ENCODE results near the gene RPS27A. TPM values are rescaled to one million over a fixed set of nuclear protein-coding genes. Genes with fewer than 3 reads are reported as not detected.
A peak's percentile ranks its signal among the peaks of the same experiment; 100 is the strongest.
"Not testable (repeated sequence)": the region's sequence is repeated elsewhere in the genome, so short reads cannot be mapped to it uniquely, and the experiment has no call there.

Gene RPS27A
- total and polyA plus RNA-seq, 2 donors (not counting 3 experiments of a cell fraction or from before 2014, with no cell fraction given), result 926 to 1,136 TPM

DNA sequence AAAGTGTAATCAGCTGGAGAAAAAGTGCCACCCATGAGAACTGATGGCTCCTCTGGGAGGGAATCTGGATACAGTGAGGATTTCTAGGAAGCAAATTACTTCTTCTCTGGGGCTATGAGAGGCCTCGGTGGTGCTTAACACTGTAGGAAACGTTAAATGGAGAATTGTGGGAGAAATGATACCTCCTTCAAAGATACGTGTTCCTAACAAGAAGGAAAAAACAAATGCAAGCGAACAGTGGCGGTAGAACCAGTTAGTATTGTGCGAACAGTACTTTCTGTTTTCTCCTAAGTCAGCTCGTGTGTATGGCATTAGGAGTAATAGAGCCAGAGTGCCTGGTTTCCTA, 37.1 kb downstream of the RPS27A start:
- BruUV-seq (replicated peaks), result TSS peak; percentile 78
- Histone ChIP-seq H3K36me3 (ENCODE audit: control insufficient read depth in 2 of 2, extremely low read depth in 1 of 2, insufficient read depth in 2 of 2, low read length in 2 of 2) (no peaks in the 10 kb centered on the region), H3K9me3 (replicated peaks; ENCODE audit: control insufficient read depth, insufficient read depth, low read length) (no peaks in the 10 kb centered on the region), H3K4me2 (ENCODE audit: insufficient read depth, low read length) (peak overlapping the region; percentile 92), H2AFZ (ENCODE audit: low read depth, low read length) (peak overlapping the region; percentile 92), H3K4me3 (replicated peaks in 1 of 3; ENCODE audit: insufficient read depth in 1 of 3, low read depth in 1 of 3, low read length in 3 of 3) (peak overlapping the region; percentile 13 to 78 (median 58)), H3K9me1 (replicated peaks; ENCODE audit: control insufficient read depth, extremely low read depth, insufficient read depth, low read length) (no peaks in the 10 kb centered on the region), H3K27ac (ENCODE audit: insufficient read depth, low read depth, low read length) (peak overlapping the region; percentile 7), H3K9ac (replicated peaks; ENCODE audit: extremely low read depth, insufficient read depth, low read length) (peak overlapping the region; percentile 63), H3K79me2 (ENCODE audit: control insufficient read depth, insufficient read depth, low read length) (no peaks in the 10 kb centered on the region), H4K20me1 (replicated peaks; ENCODE audit: control insufficient read depth, extremely low read depth, insufficient read depth, low read length) (no peaks in the 10 kb centered on the region), H3K4me1 (ENCODE audit: control insufficient read depth, extremely low read depth, insufficient read depth, low read length) (peaks cover 10% of the 10 kb centered on the region), H3K27me3 (ENCODE audit: control insufficient read depth in 2 of 2, insufficient read depth in 2 of 2, low read length in 2 of 2) (no peaks in the 10 kb centered on the region)
- ChIA-PET CTCF (interaction anchor here (1.3 to 1.4 kb wide), 2 partner anchors 16 to 162 kb away, joined by 4 to 6 read pairs; no protein-coding TSS in a partner anchor), POLR2A (interaction anchor here (0.7 kb wide), 1 partner anchor 132 kb away, joined by 6 read pairs; no protein-coding TSS in a partner anchor)
- dilution Hi-C loops (cut with MboI; ENCODE audit: extremely low pct_ligation_motif_present, low sequenced_read_pairs), result no loop called here
- TF ChIP-seq JUN (IDR thresholded peaks at IDR 0.05; ENCODE audit: borderline replicate concordance, insufficient read depth, insufficient read length, low read depth) (no peak), EZH2 (IDR thresholded peaks at IDR 0.05; ENCODE audit: borderline replicate concordance, low read depth, low read length, severe bottlenecking) (no peak), POLR2AphosphoS5 (IDR thresholded peaks at IDR 0.05; ENCODE audit: insufficient read depth, low read depth, low read length) (no peak), POLR2A (IDR thresholded peaks at IDR 0.05; ENCODE audit: low read depth, low read length) (no peak), GATA2 (IDR thresholded peaks at IDR 0.05; ENCODE audit: insufficient read depth, insufficient read length, low read depth, low read length) (no peak), MYC (IDR thresholded peaks at IDR 0.05; ENCODE audit: low read depth, low read length) (no peak), FOS (IDR thresholded peaks at IDR 0.05; ENCODE audit: borderline replicate concordance, insufficient read depth, low read length) (no peak)
- TF ChIP-seq, protein P1, sequence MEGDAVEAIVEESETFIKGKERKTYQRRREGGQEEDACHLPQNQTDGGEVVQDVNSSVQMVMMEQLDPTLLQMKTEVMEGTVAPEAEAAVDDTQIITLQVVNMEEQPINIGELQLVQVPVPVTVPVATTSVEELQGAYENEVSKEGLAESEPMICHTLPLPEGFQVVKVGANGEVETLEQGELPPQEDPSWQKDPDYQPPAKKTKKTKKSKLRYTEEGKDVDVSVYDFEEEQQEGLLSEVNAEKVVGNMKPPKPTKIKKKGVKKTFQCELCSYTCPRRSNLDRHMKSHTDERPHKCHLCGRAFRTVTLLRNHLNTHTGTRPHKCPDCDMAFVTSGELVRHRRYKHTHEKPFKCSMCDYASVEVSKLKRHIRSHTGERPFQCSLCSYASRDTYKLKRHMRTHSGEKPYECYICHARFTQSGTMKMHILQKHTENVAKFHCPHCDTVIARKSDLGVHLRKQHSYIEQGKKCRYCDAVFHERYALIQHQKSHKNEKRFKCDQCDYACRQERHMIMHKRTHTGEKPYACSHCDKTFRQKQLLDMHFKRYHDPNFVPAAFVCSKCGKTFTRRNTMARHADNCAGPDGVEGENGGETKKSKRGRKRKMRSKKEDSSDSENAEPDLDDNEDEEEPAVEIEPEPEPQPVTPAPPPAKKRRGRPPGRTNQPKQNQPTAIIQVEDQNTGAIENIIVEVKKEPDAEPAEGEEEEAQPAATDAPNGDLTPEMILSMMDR (IDR thresholded peaks at IDR 0.05; ENCODE audit: extremely low read depth in 1 of 2, insufficient read depth in 1 of 2, low read depth in 1 of 2, low read length in 2 of 2), result no peak
- TF ChIP-seq, protein P2, sequence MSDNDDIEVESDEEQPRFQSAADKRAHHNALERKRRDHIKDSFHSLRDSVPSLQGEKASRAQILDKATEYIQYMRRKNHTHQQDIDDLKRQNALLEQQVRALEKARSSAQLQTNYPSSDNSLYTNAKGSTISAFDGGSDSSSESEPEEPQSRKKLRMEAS (IDR thresholded peaks at IDR 0.05; ENCODE audit: insufficient read depth, insufficient read length), result no peak
- FAIRE-seq, result peak; percentile 66
- DNase-seq (ENCODE audit: low read depth, low spot score), result peak; percentile 37
- intact Hi-C loops (cut with micrococcal nuclease), result loop anchor here (1.0 to 5.0 kb wide), 4 partner anchors 13 to 243 kb away; partner anchors contain the start of genes CLHC1 and RPS27A

DNA sequence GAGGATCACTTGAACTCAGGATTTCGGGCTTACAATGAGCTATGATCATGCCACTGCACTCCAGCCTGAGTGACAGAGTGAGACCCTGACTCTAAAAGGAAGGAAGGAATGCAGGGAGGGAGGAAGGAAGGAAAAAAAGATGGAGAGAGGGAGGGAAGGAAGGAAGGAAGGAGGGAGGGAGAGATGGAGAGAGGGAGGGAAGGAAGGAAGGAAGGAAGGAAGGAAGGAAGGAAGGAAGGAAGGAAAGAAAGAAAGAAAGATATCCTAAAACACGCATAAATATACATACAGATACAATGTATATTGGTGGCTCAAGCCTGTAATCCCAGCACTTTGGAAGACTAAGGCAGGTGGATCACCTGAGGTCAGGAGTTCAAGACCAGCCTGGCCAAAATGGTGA, 41.9 kb downstream of the RPS27A start:
- POLR2A ChIA-PET; H4K20me1 ChIP-seq (replicated peaks; ENCODE audit: control insufficient read depth, extremely low read depth, insufficient read depth, low read length); dilution Hi-C loops (cut with MboI; ENCODE audit: extremely low pct_ligation_motif_present, low sequenced_read_pairs); H3K27me3 ChIP-seq (ENCODE audit: control insufficient read depth in 2 of 2, insufficient read depth in 2 of 2, low read length in 2 of 2); H3K9ac ChIP-seq (replicated peaks; ENCODE audit: extremely low read depth, insufficient read depth, low read length); CTCF ChIA-PET; DNase-seq (ENCODE audit: low read depth, low spot score); H3K4me1 ChIP-seq (ENCODE audit: control insufficient read depth, extremely low read depth, insufficient read depth, low read length); H3K4me3 ChIP-seq (replicated peaks in 1 of 3; ENCODE audit: insufficient read depth in 1 of 3, low read depth in 1 of 3, low read length in 3 of 3); H3K9me1 ChIP-seq (replicated peaks; ENCODE audit: control insufficient read depth, extremely low read depth, insufficient read depth, low read length); H3K27ac ChIP-seq (ENCODE audit: insufficient read depth, low read depth, low read length); BruUV-seq (replicated peaks); H3K4me2 ChIP-seq (ENCODE audit: insufficient read depth, low read length); H3K9me3 ChIP-seq (replicated peaks; ENCODE audit: control insufficient read depth, insufficient read depth, low read length); H2AFZ ChIP-seq (ENCODE audit: low read depth, low read length); FAIRE-seq; H3K36me3 ChIP-seq (ENCODE audit: control insufficient read depth in 2 of 2, extremely low read depth in 1 of 2, insufficient read depth in 2 of 2, low read length in 2 of 2); H3K79me2 ChIP-seq (ENCODE audit: control insufficient read depth, insufficient read depth, low read length); intact Hi-C loops (cut with micrococcal nuclease): not testable (repeated sequence)

Data from endothelial cell of umbilical vein (primary cell).